ENCODE measurements around the gene SLC24A3. TPM values are rescaled to one million over a fixed set of nuclear protein-coding genes. Genes with fewer than 3 reads are reported as not detected.

The SLC24A3 gene
- total RNA-seq, 2 experiments from 2014 or later, result not detected

GRCh38 chr20:19616081-19616480 is 403.6 kb downstream of the SLC24A3 start:
- DNase-seq, result no peak
- CTCF ChIA-PET, result no interaction called here
- H3K27me3 Mint-ChIP-seq, result no peaks in the 10 kb centered on the region

DNA sequence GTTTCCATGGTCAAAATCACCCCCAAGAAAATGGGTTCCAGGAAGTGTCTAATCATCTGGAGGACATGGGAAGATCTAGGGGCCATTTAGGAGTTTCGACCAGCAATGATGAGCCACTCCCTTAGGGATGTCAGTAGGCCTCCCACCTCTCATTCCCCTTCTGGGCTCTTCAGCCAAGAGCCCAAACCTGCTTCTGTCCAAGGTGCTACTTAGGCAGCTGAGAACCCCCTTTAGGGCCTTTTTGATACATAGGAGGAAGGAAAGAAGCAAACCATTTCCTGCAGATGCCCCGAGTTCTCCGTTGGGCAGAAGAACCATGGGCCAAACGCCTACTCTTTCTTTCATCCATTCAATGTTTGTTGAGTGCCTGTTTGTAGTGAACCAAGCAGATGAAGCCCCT is 404.2 kb downstream of the SLC24A3 start:
- Mint-ChIP-seq H3K27me3 (no peaks in the 10 kb centered on the region), H3K9me3 (no peaks in the 10 kb centered on the region), H3K27ac (no peak overlapping the region), H3K4me1 (no peaks in the 10 kb centered on the region), H3K36me3 (ENCODE audit: low read depth) (no peaks in the 10 kb centered on the region), H3K4me3 (no peak overlapping the region)
- no peak for DNase-seq
- CTCF ChIA-PET, result interaction anchor here (0.9 kb wide), 1 partner anchor 296 kb away, joined by 4 read pairs; no protein-coding TSS in a partner anchor
- POLR2A ChIA-PET, result no interaction called here

More at GRCh38 chr20:19616081-19616480, 403.6 kb downstream of the SLC24A3 start:
- POLR2A ChIA-PET, result no interaction called here
- Mint-ChIP-seq H3K27ac (no peak overlapping the region), H3K36me3 (ENCODE audit: low read depth) (no peaks in the 10 kb centered on the region), H3K4me3 (no peak overlapping the region), H3K4me1 (no peaks in the 10 kb centered on the region), H3K9me3 (no peaks in the 10 kb centered on the region)

- no peaks in the 10 kb centered on the region for H3K4me1 Mint-ChIP-seq
- no peaks in the 10 kb centered on the region for H3K27me3 Mint-ChIP-seq
- no peak overlapping the region for H3K27ac Mint-ChIP-seq
- H3K4me3 Mint-ChIP-seq, result no peak overlapping the region
- ChIA-PET POLR2A (no interaction called here), CTCF (interaction anchor here (0.6 to 0.9 kb wide), 2 partner anchors 296 to 1211 kb away, joined by 4 read pairs; no protein-coding TSS in a partner anchor)
- no peaks in the 10 kb centered on the region for H3K9me3 Mint-ChIP-seq
- H3K36me3 Mint-ChIP-seq (ENCODE audit: low read depth), result no peaks in the 10 kb centered on the region
- DNase-seq, result no peak
Observed at GRCh38 chr20:19617256-19617655, 404.8 kb downstream of the SLC24A3 start.

GRCh38 chr20:19618711-19619110 is 406.3 kb downstream of the SLC24A3 start:
- DNase-seq, result no peak
- ChIA-PET CTCF (interaction anchor here (1.7 kb wide), 1 partner anchor 14 kb away, joined by 3 read pairs; no protein-coding TSS in a partner anchor), POLR2A (no interaction called here)
- H3K27me3 Mint-ChIP-seq, result peaks cover 3% of the 10 kb centered on the region
- H3K4me1 Mint-ChIP-seq, result no peaks in the 10 kb centered on the region
- no peak overlapping the region for H3K27ac Mint-ChIP-seq
- H3K36me3 Mint-ChIP-seq (ENCODE audit: low read depth), result no peaks in the 10 kb centered on the region
- no peak overlapping the region for H3K4me3 Mint-ChIP-seq
- no peaks in the 10 kb centered on the region for H3K9me3 Mint-ChIP-seq

DNA sequence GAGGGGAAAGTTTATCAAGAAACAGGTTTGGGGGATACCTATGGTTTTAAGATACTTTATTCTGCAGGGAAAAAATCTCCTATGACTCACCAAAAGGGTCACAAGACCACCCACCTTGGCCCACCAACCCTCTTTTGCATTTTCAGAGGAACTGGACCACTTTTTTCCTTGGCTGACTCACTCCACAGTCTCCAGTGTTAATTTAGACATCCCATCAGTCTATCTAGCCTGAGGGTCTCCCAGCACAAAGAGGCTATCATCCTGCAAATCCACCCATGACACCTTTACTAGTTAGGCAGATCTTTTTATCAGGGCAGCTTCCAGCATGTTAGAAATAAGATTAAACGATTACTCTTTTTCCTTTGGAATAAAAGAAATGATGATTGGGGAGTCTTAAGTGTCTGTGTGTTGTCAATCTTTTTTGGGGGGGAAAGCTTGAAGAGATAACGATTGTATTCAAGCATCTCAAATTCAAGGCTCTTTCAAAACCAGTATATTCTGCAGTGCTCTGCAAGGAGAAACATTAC is 407.5 kb downstream of the SLC24A3 start:
- ChIA-PET POLR2A (no interaction called here), CTCF (interaction anchor here (0.6 to 1.7 kb wide), 3 partner anchors 9 to 1751 kb away, joined by 3 to 4 read pairs (median 3); no protein-coding TSS in a partner anchor)
- peaks cover 5% of the 10 kb centered on the region for H3K9me3 Mint-ChIP-seq
- H3K27ac Mint-ChIP-seq, result no peak overlapping the region
- no peak for DNase-seq
- no peak overlapping the region for H3K4me3 Mint-ChIP-seq
- H3K27me3 Mint-ChIP-seq, result peaks cover 3% of the 10 kb centered on the region
- no peaks in the 10 kb centered on the region for H3K36me3 Mint-ChIP-seq (ENCODE audit: low read depth)
- H3K4me1 Mint-ChIP-seq, result no peaks in the 10 kb centered on the region

DNA sequence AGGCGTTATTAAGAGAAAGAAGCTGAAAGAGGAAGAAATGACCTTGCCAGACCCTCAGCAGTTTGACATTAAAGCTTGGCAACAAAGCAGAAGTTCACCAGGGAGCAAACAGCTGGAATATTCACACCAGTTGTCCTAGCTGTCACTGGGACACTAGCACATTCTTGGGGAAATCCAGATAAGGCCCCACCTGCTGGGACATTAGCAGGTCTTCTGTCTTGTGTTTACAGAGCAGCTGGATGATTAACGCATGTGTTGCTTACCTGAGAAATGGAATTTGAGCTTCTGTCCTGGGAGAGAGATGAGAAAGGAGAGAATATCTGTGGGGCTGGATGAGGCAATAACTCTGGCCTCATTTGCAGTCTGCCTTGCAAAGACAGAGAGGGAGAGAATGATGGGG is 408.0 kb downstream of the SLC24A3 start:
- DNase-seq, result no peak
- ChIA-PET POLR2A (no interaction called here), CTCF (interaction anchor here (0.6 to 1.4 kb wide), 2 partner anchors 8 to 1752 kb away, joined by 3 to 4 read pairs; no protein-coding TSS in a partner anchor)
- no peak overlapping the region for H3K4me3 Mint-ChIP-seq
- no peaks in the 10 kb centered on the region for H3K36me3 Mint-ChIP-seq (ENCODE audit: low read depth)
- peaks cover 5% of the 10 kb centered on the region for H3K9me3 Mint-ChIP-seq
- H3K27me3 Mint-ChIP-seq, result peaks cover 3% of the 10 kb centered on the region
- H3K4me1 Mint-ChIP-seq, result no peaks in the 10 kb centered on the region
- no peak overlapping the region for H3K27ac Mint-ChIP-seq

GRCh38 chr20:19621072-19621471 is 408.6 kb downstream of the SLC24A3 start:
- DNase-seq, result no peak
- Mint-ChIP-seq H3K4me1 (no peaks in the 10 kb centered on the region), H3K27me3 (peaks cover 3% of the 10 kb centered on the region), H3K9me3 (peaks cover 5% of the 10 kb centered on the region), H3K27ac (no peak overlapping the region), H3K36me3 (ENCODE audit: low read depth) (no peaks in the 10 kb centered on the region), H3K4me3 (no peak overlapping the region)
- ChIA-PET CTCF (no interaction called here), POLR2A (no interaction called here)

DNA sequence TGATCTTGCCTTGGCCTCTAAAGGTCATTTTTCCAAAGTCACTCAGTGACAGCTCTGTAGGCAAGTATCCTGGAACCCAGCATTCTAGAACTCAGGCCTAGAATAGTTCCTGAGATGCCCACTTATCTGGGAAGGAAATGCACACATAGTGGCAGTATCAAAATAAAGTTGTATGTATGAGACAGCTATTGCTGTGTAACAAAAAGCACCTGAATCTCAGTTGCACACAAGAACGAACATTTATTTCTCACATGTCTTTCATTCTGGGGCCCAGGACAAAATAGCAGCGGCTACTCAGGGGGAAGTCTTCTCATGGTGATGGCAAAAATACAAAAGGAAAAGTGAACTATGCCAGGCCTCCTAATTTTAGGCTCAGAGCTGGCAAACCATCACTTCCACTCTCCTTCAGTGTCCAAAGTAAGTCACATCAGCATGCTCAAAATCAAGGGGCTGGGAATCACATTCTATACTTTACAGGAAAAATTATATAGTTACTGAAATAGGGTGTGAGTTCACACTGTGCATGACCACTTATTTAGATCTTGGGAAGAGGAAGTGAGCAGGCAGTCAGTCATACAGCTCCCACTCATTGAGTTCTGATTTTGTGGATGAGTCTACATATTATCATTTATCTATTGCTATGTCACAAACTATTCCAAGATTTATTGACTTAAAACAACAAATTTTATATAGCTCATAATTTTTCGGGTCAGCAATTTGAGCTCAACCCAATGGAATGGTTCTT is 412.0 kb downstream of the SLC24A3 start:
- H3K36me3 Mint-ChIP-seq (ENCODE audit: low read depth), result no peaks in the 10 kb centered on the region
- no peak overlapping the region for H3K27ac Mint-ChIP-seq
- H3K27me3 Mint-ChIP-seq, result peaks cover 3% of the 10 kb centered on the region
- H3K9me3 Mint-ChIP-seq, result peaks cover 5% of the 10 kb centered on the region
- CTCF ChIA-PET, result no interaction called here
- H3K4me1 Mint-ChIP-seq, result no peaks in the 10 kb centered on the region
- POLR2A ChIA-PET, result interaction anchor here (0.6 kb wide), 1 partner anchor 157 kb away, joined by 3 read pairs; no protein-coding TSS in a partner anchor
- no peak for DNase-seq
- H3K4me3 Mint-ChIP-seq, result no peak overlapping the region

DNA sequence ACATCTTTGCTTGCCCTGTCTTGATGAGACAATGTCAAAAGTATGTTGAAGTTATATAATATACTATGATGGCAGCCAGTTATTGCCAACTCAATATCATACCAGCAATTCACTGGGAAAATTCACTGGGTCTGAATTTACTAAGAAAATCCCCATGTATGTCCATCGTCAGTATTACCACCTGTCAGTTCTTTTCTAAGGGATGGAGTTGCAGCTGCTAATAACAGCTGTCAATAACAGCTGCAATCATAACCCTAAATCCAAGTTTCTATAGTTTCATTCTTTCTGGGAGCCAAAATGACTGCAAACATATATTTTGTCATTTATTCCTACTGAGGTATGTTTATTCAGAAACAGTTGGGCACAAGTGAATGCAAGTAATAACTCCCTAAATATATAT is 413.0 kb downstream of the SLC24A3 start:
- Mint-ChIP-seq H3K9me3 (peaks cover 5% of the 10 kb centered on the region), H3K36me3 (ENCODE audit: low read depth) (no peaks in the 10 kb centered on the region)

DNA sequence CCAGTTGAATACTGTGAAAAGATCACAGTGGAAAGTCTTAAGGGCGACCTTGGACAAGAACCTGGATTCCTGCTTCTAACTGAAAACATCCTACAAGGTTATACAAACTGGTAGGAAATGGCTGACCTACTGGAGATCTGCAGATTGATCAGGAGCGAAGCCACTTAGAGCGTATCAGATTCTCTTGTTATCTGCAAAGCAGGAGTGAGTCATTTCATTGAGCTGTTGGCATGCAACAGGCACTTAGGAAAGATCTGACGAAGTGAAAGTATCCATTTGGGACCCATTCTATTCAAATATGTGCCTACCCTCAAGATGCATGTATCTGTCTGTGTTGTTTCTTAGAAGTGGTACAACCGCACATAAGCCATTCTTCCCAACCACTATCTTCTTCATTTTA is 414.5 kb downstream of the SLC24A3 start:
- H3K27me3 Mint-ChIP-seq, result peaks cover 5% of the 10 kb centered on the region
- no peaks in the 10 kb centered on the region for H3K36me3 Mint-ChIP-seq (ENCODE audit: low read depth)
- CTCF ChIA-PET, result no interaction called here
- peaks cover 5% of the 10 kb centered on the region for H3K9me3 Mint-ChIP-seq
- H3K4me3 Mint-ChIP-seq, result no peak overlapping the region
- no peak for DNase-seq
- POLR2A ChIA-PET, result no interaction called here
- H3K27ac Mint-ChIP-seq, result no peak overlapping the region
- H3K4me1 Mint-ChIP-seq, result no peaks in the 10 kb centered on the region

More for the DNA sequence above, 413.0 kb downstream of the SLC24A3 start:
- H3K27ac Mint-ChIP-seq, result no peak overlapping the region
- peaks cover 3% of the 10 kb centered on the region for H3K27me3 Mint-ChIP-seq
- POLR2A ChIA-PET, result no interaction called here
- CTCF ChIA-PET, result no interaction called here
- no peaks in the 10 kb centered on the region for H3K4me1 Mint-ChIP-seq
- no peak for DNase-seq
- H3K4me3 Mint-ChIP-seq, result no peak overlapping the region

- H3K27ac Mint-ChIP-seq, result no peak overlapping the region
- H3K27me3 Mint-ChIP-seq, result peaks cover 2% of the 10 kb centered on the region
- peak; percentile 71 for DNase-seq
- no peaks in the 10 kb centered on the region for H3K36me3 Mint-ChIP-seq (ENCODE audit: low read depth)
- no peaks in the 10 kb centered on the region for H3K4me1 Mint-ChIP-seq
- ChIA-PET POLR2A (no interaction called here), CTCF (interaction anchor here (0.9 to 1.4 kb wide), 3 partner anchors 9 to 52 kb away, joined by 3 to 5 read pairs (median 4); no protein-coding TSS in a partner anchor)
- H3K4me3 Mint-ChIP-seq, result no peak overlapping the region
- peaks cover 5% of the 10 kb centered on the region for H3K9me3 Mint-ChIP-seq
Observed at GRCh38 chr20:19628570-19629134, 416.2 kb downstream of the SLC24A3 start.

DNA sequence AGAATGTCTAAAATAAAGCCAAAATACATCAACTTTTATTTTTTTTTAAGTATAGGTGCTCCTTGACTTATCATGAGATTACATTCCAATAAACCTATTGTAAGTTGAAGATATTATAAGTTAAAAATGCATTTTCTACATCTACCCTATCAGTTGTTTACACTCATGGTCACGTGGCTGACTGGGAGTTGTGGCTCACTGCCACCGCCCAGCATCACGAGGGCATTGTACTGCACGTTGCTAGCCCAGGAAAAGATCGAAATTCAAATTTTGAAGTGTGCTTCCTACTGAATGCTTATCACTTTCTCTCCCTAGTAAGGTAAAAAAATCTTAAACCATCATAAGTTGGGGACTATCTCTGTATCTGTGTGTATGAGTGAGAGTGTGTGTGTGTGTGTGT is 419.0 kb downstream of the SLC24A3 start:
- Mint-ChIP-seq H3K36me3 (ENCODE audit: low read depth) (no peaks in the 10 kb centered on the region), H3K27ac (no peak overlapping the region), H3K27me3 (peaks cover 2% of the 10 kb centered on the region), H3K9me3 (no peaks in the 10 kb centered on the region), H3K4me3 (no peak overlapping the region), H3K4me1 (no peaks in the 10 kb centered on the region)
- ChIA-PET POLR2A (no interaction called here), CTCF (no interaction called here)
- DNase-seq, result no peak

- CTCF ChIA-PET, result interaction anchor here (1.0 to 1.2 kb wide), 2 partner anchors 9 to 29 kb away, joined by 3 read pairs; no protein-coding TSS in a partner anchor
- H3K36me3 Mint-ChIP-seq (ENCODE audit: low read depth), result no peaks in the 10 kb centered on the region
Observed at GRCh38 chr20:19633985-19634384, 421.5 kb downstream of the SLC24A3 start.

More at GRCh38 chr20:19633985-19634384, 421.5 kb downstream of the SLC24A3 start:
- H3K4me1 Mint-ChIP-seq, result no peaks in the 10 kb centered on the region
- DNase-seq, result no peak
- peaks cover 2% of the 10 kb centered on the region for H3K27me3 Mint-ChIP-seq
- POLR2A ChIA-PET, result no interaction called here
- H3K9me3 Mint-ChIP-seq, result no peaks in the 10 kb centered on the region
- H3K4me3 Mint-ChIP-seq, result no peak overlapping the region
- no peak overlapping the region for H3K27ac Mint-ChIP-seq

Data from activated CD4-positive, alpha-beta T cell treated with anti-CD3 and anti-CD28 coated beads, Interleukin-2, amount 10 ng/mL, durations not matched to agents 7 days and 5 days (primary cell).